GM19438 (cell line): Measurements from ENCODE around the gene SEPTIN11.

Experiments
- ATAC-seq: cut with Tn5 transposase; IDR thresholded peaks from one replicate; pipeline ENCODE4 v1.9.1; 2021; ENCODE audit warnings: low read depth; ENCODE audit not compliant: unreplicated experiment

Gene SEPTIN11

DNA sequence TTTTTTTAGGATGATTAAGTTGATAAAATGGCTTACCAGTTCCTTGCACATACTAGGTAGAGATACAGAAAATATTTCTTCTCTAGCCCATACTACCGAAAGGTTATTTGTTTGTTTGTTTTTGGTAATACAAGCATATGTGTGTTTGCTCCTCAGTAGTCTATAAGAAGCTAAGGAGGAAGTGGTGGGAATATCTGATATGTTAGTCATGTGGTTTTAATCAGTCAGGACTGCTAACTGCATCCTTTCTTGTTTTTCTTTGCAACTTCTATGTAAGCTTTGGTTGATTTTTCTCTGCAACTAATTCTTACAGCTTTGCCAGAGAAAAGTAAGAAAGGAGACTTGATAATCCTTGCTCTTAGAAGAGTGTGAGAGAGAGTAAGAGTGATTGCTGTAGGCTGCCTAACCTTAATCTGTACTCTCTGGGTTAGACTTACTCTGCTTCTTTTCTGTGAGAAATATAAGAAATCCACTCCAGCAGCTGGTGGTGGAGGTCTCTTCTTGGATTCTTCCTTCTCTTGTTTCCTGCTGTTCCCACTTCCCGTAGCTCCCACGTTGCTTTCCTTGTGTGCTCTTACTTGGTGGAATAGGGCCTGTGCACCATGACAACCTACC lies 28.3 kb downstream of the SEPTIN11 start:
- no peak for ATAC-seq

DNA sequence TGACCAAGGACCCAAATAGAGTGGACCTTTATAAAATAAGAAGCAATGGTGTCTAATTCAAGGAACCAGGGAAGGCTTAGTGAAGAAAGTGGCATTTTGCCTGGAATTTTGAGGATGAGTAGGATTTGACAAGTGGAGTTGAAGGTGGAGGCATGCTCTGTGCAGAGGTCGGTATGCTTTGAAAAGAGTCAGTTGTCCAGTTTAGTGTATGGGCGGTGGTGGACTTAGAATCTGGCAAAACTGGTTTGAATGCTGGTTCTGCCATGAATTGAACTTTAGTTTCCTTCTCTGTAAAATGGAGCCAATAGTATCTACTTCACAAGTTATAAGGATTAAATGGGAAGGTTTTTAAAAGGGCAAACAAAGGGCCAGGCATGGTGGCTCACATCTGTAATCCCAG lies 29.7 kb downstream of the SEPTIN11 start:
- no peak for ATAC-seq

DNA sequence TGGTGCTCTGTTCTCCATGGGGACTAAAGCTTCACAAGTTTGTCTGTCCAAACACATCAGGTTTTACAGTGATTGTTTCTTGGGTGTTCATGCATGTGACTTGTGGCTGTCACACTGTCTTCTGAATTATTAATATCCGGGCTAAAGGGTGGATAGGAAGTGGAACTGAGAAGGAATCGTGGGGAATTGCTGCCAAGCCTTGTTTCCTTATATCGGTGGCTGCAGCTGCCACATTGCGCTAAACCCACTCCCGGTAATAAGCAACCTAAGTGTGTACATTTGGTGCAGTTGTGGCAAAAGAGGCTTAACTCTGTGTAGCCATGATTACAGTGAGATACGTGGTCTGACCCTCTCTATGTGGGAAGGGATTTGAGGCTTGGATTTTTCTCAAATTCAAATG lies 30.7 kb downstream of the SEPTIN11 start:
- ATAC-seq = no peak

DNA sequence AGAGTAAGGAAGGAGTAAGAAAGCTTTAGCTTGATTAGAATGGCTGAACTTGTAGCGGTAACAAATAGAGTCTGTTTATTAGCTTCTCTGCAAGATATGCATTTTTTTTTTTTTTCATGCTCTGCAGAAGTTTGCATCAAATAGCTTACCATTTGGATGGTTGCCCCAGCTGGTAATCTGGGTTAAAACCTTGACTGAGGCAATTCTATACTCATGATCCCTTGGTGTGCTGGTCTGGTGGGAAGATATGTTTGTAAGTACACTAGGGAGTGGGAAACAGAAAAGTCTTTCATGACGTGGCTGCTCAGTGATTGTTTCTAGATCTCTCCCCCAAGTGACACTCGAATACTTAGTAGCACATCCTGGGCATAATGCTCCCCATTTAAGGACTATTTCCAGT lies 32.1 kb downstream of the SEPTIN11 start:
- no peak for ATAC-seq

DNA sequence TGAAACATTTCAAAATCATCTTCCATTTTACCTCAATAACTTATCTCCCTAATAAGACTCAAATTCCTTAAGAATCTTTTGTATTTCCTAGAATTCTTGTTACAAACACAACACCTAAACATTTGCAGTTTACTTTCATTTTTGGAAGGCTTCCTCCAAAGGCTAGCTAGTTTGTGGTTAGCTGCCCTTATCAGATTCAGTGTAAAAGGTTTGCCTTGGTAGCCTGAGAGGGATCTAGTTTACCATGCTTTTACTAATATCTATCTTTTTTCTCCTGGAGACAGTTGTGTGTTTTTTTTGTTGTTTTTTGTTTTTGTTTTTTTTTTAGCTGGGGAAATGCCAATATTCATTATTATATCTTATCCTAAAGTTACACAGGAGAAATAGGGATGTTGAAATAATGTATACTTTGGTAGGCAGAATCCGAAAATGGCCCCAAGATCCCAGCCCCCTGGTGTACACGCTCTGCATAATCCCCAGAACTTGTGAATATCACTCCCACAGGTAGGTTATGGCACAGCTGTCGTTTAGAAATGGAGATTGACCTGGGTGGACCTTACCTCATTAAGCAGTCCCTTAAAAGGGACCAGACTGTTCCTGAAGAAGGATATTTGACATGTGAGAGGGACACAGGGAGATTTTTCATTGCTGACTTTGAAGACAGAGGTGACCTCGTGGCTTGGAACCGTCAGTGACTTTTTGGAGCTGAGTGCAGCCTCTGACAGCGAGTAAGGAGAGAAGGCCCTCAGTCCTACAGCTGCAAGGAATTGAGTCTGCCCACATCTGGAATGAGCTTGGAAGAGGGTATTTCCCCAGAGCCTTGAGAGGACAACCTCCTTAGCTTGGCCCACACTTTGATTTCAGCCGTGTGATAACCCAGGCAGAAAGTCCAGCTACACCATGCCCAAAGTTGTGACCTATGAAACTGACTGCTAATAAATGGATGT lies 33.4 kb downstream of the SEPTIN11 start:
- no peak for ATAC-seq

DNA sequence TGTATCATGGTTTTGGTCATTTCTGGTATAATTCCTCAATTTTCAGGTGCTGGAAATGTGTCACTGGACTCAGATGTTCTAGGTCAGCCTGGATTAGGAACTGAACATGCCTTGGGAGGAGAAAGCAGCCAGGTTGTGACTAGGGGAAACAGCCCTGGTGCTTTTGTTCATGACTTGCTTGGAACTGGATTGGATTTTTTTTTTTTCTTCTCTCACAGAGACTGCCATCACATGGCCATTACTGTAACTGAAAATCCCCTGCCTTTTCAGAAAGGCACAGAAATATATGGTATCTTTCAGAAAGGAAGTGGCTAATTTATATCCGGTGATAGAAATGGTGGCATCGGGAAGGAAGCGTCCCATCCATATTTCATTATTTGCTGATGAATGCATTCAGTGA lies 34.6 kb downstream of the SEPTIN11 start:
- ATAC-seq = peak; percentile 70

DNA sequence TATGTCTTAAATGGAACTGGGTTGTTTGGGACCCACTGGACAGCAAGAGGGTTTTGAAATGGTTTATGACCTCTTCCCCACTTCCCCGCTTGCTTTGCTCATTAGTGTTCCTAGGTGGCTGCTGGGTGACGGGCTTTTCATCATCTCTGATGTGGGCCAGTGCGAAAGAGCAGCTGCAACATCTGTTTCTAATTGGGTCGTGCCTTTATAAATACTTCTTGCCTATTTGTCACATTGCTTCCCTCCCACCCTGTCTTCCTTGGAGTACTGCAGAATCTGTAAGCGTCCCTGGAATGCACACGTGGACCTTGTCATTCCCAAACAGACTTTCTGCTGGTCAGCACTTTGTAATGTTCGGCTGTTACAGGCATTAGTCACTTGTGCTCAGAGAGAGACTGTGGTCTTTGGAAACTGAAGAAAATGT lies 35.2 kb downstream of the SEPTIN11 start:
- ATAC-seq = no peak

DNA sequence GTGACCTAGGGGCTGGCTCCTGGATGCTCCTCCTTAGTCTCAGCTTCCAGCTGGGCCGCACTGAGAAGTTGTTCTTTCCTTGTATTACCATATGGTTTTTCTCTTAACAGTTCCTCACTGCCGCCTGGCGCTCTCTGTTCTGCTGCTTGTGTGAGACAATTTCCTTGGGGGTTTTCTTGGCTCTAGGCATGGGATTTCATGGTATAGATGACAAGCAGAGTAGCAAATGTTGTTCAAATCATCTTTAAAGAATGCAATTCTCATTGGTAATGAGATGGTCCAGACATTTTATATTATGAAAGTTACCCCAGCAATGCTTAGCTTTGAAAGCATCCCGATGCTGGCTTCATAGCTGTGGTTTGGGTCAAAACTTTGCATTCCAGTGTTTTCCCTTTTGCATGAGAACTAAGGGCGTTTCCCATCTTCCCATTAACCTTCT lies 37.6 kb downstream of the SEPTIN11 start:
- ATAC-seq = no peak

DNA sequence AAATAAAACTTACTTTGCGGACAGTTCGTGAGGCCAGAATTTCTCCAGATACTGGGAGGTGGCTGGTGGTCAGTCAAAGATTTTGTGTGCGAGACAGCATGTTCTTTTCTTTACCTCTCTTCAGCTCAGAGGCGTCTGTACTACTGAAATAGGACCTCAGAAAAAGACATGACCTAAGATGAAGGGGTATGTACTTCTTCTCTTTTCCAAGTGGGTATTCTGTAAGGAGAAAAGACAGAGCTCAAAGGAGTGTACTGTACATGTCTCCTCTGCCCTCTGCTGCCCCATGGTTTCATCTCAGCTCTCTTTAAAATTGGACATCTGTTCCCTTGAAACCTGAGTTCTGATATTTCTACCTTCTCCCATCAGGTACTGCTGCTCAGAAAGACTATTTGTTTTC lies 38.1 kb downstream of the SEPTIN11 start:
- no peak for ATAC-seq

DNA sequence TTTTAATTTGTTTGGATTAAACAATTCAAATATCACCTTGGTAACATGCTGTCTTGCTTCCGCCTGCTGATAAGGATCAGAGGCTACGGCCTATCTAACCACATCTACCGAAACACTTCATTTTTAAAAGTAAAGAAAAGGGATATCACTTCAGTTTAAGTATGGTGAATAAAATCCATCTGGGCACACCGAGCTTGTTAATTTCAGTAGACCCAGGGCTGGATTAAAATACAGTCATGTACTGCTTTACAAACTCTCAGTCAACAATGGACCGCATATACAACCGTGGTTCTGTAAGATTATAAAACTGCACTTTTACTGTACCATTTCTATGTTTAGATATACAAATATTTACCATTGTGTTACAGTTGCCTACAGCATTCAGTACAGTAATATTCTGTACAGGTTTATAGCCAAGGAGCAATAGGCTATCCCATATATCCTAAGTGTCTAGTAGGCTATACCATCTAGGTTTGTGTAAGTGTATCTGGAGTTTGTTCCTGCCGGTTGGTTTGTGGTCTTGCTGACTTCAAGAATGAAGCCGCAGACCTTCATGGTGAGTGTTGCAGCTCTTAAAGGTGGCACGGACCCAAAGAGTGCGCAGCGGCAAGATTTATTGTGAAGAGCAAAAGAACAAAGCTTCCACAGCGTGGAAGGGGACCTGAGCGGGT lies 40.0 kb downstream of the SEPTIN11 start:
- ATAC-seq = no peak

DNA sequence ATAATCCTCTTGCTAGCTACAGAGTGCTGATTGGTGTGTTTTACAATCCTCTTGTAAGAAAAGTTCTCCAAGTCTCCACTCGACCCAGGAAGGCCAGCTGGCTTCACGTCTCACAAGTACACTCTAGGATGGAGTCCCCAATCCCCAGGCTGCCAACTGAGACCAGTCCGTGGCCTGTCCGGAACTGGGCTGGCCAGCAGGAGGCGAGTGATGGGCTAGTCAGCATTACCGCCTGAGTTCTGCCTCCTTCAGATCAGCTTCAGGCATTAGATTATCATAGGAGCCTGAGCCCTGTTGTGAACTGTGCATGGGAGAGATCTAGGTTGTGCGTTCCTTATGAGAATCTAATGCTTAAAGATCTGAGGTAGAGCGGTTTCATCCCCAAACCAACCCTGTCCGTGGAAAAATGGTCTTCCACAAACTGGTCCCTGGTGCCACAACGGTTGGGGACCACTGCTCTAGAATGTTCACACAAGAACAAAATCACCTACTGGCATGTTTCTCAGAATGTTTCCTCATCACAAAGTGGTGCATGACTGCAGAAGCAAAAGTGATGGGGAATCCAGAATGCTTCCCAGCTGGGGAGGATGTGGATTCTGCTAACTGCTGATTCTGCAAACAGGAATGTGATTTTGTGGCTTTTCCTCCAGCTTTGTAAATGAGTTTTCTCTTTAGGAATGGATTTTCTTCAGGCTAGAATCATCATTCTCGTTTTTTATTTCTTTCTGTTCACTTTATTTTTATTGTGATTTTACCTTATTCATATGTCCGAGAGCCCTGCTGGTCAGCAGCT lies 40.9 kb downstream of the SEPTIN11 start:
- ATAC-seq = no peak

DNA sequence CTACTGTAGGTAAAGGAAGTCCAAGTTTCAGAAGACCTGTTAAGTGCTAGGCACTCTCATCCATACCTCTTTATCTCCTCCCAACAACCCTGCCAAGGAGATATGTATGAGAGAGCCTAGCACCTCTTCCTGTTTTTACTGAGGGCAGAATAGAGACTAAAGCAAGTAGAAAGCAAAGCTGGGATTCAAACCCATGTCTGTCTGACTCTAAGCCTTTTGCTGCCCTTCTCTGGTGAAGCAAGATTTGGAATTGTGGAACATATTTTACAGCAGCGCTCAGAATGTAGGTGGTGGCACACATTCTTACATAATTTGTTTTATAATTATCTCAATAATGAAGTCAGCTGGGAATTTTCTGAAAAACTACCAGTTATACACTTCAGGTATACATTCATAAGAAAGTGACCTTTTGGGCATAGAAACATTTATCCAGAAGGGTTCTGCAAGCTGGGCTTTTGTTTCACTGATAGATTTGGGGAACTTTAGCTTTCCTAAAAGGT lies 41.7 kb downstream of the SEPTIN11 start:
- ATAC-seq = no peak

DNA sequence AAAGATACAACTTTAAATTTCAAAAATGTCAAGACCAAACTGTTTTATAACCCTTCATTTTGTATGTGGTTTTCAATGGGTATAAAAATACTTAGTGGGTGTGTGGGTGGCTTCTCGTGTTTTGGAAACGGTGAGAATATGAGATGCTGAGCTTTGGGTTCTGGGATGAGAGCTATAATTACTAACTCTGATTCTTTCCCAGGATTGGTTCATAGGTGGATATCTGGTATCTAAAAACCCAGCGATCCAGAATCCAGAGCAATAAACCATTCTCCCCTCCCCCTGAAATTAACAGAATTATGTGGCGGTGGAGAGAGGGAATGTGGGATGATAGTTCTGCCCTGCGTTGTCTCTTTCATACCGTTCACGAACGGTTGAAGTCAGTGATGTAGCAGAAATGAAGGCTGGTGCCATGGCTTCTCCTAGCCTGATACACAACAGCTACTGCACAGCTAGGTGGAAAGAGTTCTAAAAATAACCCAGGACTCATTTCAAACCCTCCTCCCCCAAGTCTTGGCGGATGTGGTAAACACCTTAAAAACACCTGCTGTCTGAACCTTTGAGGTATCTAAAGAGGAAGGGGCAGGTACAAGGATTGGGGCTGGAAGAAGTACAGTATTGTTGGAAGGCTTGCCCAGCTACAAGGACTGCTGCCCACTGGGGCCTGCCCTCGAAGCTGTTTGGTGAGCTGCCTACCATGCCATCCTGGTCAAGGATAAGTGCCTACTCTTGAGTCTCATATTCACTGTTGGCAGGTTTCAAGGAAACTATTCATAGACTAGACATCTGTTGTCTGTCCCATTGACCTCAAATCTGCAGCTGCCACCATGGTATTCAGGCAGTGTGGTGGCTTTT lies 44.5 kb downstream of the SEPTIN11 start:
- ATAC-seq = peak; percentile 91

DNA sequence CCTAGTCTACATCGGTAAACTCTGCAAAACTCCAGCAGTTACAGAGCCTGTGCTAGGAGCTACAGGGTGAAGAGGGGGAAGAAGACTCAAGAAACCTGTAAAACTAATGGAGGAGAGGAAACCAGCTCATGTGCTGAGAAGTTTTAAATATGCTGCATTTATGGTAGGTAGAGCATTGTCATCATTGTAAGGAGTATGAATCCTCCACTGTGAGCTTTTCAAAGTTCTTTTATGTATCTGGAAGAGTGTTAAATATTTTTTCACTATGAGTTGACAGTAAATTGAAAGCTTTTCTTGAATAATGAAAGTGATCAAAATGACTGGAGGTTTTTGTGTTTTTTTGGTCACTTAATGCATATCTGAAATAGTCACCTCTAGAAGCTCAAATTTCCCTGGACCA lies 46.2 kb downstream of the SEPTIN11 start:
- ATAC-seq = no peak

DNA sequence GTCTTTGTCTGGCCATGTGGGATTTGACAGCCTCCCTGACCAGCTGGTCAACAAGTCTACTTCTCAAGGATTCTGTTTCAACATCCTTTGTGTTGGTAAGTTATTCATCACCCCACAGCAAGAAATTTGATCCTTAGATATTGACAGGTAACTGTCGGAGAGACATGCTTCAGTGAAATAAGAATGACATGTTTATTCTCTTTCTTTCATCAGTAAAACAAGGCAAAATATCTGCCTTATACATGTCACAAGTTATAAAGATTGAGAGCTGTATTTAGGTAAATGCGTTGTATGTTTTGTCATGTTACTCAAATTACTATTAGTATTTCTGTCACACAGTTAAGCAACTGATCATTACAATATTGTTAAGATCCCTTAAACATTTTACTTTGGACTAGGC lies 46.9 kb downstream of the SEPTIN11 start:
- ATAC-seq = no peak

DNA sequence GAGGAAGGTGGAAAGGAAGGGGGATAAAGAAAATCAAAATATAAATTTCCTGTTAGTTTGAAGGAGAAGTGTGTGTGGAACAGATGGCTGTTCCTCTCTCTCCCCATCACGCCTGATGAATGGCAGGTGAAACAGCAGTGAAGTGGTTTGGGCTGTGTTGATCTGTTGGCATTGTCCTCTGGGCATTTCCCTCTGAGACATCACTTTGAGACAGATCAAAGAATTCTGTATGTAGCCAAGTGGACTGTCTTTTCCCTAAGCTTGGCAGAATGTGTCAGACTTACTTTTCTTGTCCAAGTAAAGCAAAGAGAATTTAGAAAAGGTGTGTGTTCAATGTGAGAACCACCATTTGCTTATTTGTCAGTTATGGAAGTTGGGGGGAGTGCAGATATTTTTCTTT lies 47.5 kb downstream of the SEPTIN11 start:
- no peak for ATAC-seq

DNA sequence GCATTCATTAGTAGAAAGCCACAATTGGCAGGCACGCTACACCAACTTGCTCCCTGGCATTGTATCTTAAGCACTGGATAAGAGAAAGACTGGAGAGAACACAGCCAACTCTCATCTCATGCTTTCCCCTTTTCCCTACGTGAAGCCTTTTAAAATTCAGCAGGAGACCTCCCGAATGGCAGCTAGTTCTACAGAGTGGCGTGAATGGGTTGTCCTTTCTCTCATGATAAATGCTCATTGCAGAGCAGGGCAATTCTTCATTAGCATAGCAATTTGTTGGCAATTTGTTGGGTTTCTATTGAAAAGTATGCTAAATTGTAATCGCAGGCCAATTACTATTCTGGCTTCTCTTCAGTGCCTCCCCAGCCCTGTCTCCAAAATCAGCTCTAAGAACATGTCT lies 48.0 kb downstream of the SEPTIN11 start:
- no peak for ATAC-seq

DNA sequence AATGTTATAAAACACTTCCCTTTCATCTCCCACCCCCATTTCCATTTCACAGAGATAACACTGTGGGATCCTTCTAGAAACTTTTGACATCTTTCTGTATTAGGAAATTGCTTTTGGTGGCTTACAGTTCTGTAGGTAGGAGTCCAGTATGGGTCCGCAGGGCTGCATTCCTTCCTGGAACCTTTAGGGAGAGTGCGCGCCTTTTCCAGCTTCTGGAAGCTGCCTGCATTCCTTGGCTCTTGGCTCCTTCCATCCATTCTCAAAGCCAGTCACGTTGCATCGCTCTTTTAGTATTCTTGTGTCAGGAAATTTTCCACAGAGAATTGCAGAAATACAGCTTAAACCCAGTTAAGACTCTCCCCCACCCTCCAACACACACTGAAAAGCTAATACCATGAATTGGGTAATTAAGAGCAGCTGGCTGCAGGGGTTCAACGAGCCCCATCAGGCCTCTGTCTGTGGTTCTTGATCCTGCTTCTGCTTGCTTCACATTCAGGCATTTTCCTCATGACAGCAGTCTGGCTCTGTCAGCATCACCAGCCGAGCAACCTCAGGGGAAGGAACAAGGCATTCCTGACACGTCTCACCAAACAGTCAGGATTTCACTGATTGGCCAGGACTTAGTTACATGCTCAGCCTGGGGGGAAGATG lies 48.8 kb downstream of the SEPTIN11 start:
- ATAC-seq = no peak
